HCT116 (cell line): ENCODE data around the gene NPIPB2. TPM values are rescaled to one million over a fixed set of nuclear protein-coding genes. Genes with fewer than 3 reads are reported as not detected.
"Not testable (repeated sequence)": the region's sequence is repeated elsewhere in the genome, so short reads cannot be mapped to it uniquely, and the experiment has no call there.

Experiments
- ATAC-seq: fragments of 200-7000 bp; cut with Tn5 transposase; 2 replicates; pipeline ENCODE4 v1.9.1; 2020; ENCODE audit warnings: mild to moderate bottlenecking, moderate library complexity
- BruUV-seq: library from RNA; stranded (reverse); fragments of 400-500 nt; replicated peaks from 2 replicates; lab custom pipeline; 2021; lab: Mats Ljungman, UMichigan
- CTCF ChIA-PET: fragments of 300-600 bp; sonication (Branson Sonifier 250); formaldehyde crosslinking; loops from one replicate; lab custom pipeline; 2021; ENCODE audit warnings: antibody characterized with exemption; lab: Charles Lee
- POLR2A ChIA-PET: fragments of 300-600, 350-600 bp; sonication (Branson Sonifier 250); formaldehyde crosslinking; loops from one replicate; lab custom pipeline; 2021; ENCODE audit warnings: antibody characterized with exemption; lab: Charles Lee
- RAD21 ChIA-PET, 2 experiments: fragments of 300-600 bp; sonication (Branson Sonifier 250); formaldehyde crosslinking; loops; one replicate each; lab custom pipeline; 2023; ENCODE audit warnings: low total read pairs in 2 of 2; ENCODE audit not compliant: uncharacterized antibody in 2 of 2, unreplicated experiment in 2 of 2, low non-redundant PET in 1 of 2; lab: Charles Lee
- DNase-seq: peaks from one replicate; pipeline ENCODE4 v3.0.0-alpha.2; 2010; ENCODE audit warnings: low read depth, low spot score
- H2AFZ ChIP-seq: fragments of 200-600 bp; shearing (Covaris generic), sonication (generic); 2 replicates; pipeline ENCODE4 v1.6.1; 2017; ENCODE audit warnings: low read depth, mixed run types, mixed read lengths, antibody characterized with exemption, low read length; ENCODE audit not compliant: poor library complexity, severe bottlenecking
- H3K27ac ChIP-seq: 2 replicates; pipeline ENCODE4 v1.5.1; 2012; ENCODE audit warnings: low read depth, low read length
- H3K27me3 ChIP-seq: fragments of 200-600 bp; sonication (generic); 2 replicates; pipeline ENCODE4 v1.6.1; 2016; ENCODE audit warnings: mixed run types, low read length, mixed read lengths; ENCODE audit not compliant: insufficient read depth
- H3K36me3 ChIP-seq, 2 experiments: fragments of 200-500 bp in 1 of 2; fragments of 200-600 bp in 1 of 2; sonication (Bioruptor generic) in 1 of 2; sonication (generic) in 1 of 2; 2 replicates each; pipeline versions ENCODE4 v1.5.1 to v1.6.1; 2014 to 2016; ENCODE audit warnings: low read length in 2 of 2, inconsistent platforms in 1 of 2, mixed read lengths in 1 of 2, mixed run types in 1 of 2; ENCODE audit not compliant: insufficient read depth in 2 of 2, control insufficient read depth in 1 of 2
- H3K4me1 ChIP-seq, 2 experiments: fragments of 200-600 bp in 1 of 2; sonication (generic) in 1 of 2; 2 replicates each; pipeline versions ENCODE4 v1.5.1 to v1.6.1; 2012 to 2017; ENCODE audit warnings: low read length in 2 of 2, inconsistent platforms in 1 of 2, mild to moderate bottlenecking in 1 of 2, mixed read lengths in 1 of 2, mixed run types in 1 of 2, moderate library complexity in 1 of 2; ENCODE audit not compliant: insufficient read depth in 2 of 2, control insufficient read depth in 1 of 2
- H3K4me2 ChIP-seq: fragments of 200-600 bp; sonication (generic); 2 replicates; pipeline ENCODE4 v1.6.1; 2017; ENCODE audit warnings: mixed run types, low read length, mixed read lengths
- H3K4me3 ChIP-seq, 2 experiments: fragments of 200-600 bp in 1 of 2; sonication (generic) in 1 of 2; replicated peaks in 1 of 2; 2 replicates each; pipeline ENCODE4 v1.5.1; 2011 to 2016; ENCODE audit warnings: low read length in 2 of 2, control low read depth in 1 of 2, low read depth in 1 of 2, mild to moderate bottlenecking in 1 of 2, mixed read lengths in 1 of 2, mixed run types in 1 of 2
- H3K79me2 ChIP-seq: fragments of 200-600 bp; sonication (generic); 2 replicates; pipeline ENCODE4 v1.6.1; 2017; ENCODE audit warnings: mild to moderate bottlenecking, mixed run types, low read length, moderate library complexity, mixed read lengths; ENCODE audit not compliant: insufficient read depth
- H3K9ac ChIP-seq: fragments of 200-600 bp; sonication (generic); 2 replicates; pipeline ENCODE4 v1.6.1; 2016; ENCODE audit warnings: low read length, mixed read lengths
- H3K9me2 ChIP-seq: fragments of 200-600 bp; sonication (generic), shearing (Covaris generic); 2 replicates; pipeline ENCODE4 v1.6.1; 2017; ENCODE audit warnings: mixed run types, mild to moderate bottlenecking, moderate library complexity; ENCODE audit not compliant: insufficient read depth
- H3K9me3 ChIP-seq, 2 experiments: fragments of 200-500 bp in 1 of 2; fragments of 200-600 bp in 1 of 2; sonication (Bioruptor generic) in 1 of 2; sonication (generic) in 1 of 2; 2 replicates each; pipeline ENCODE4 v1.6.1; 2014 to 2017; ENCODE audit warnings: low read length in 2 of 2, mixed read lengths in 2 of 2, inconsistent platforms in 1 of 2, low read depth in 1 of 2, mild to moderate bottlenecking in 1 of 2, mixed run types in 1 of 2, moderate library complexity in 1 of 2; ENCODE audit not compliant: control insufficient read depth in 1 of 2, insufficient read depth in 1 of 2
- H4K20me1 ChIP-seq: fragments of 200-600 bp; sonication (generic), shearing (Covaris generic); 2 replicates; pipeline ENCODE4 v1.6.1; 2017; ENCODE audit warnings: mixed run types, mild to moderate bottlenecking, moderate library complexity; ENCODE audit not compliant: insufficient read depth
- CEBPB ChIP-seq: IDR thresholded peaks from 2 replicates; pipeline ENCODE4 v1.6.1; 2012; ENCODE audit warnings: low read depth
- EGR1 ChIP-seq: IDR thresholded peaks from 2 replicates; pipeline ENCODE4 v1.6.1; 2012; ENCODE audit warnings: low read depth
- ELF1 ChIP-seq: IDR thresholded peaks from 2 replicates; pipeline ENCODE4 v1.6.1; 2012; ENCODE audit warnings: low read depth, borderline replicate concordance
- EZH2 ChIP-seq: fragments of 200-600 bp; sonication (generic); IDR thresholded peaks from 2 replicates; pipeline ENCODE4 v1.6.1; 2017; ENCODE audit warnings: antibody characterized with exemption, mixed run types
- EZH2phosphoT487 ChIP-seq: fragments of 200-600 bp; IDR thresholded peaks from 2 replicates; pipeline ENCODE4 v1.6.1; 2018; ENCODE audit warnings: antibody characterized with exemption, borderline replicate concordance
- FOSL1 ChIP-seq: IDR thresholded peaks from 2 replicates; pipeline ENCODE4 v1.6.1; 2012; ENCODE audit warnings: low read depth
- POLR2AphosphoS5 ChIP-seq: IDR thresholded peaks from 2 replicates; pipeline ENCODE4 v1.6.1; 2011; ENCODE audit warnings: mild to moderate bottlenecking, low read depth, low read length, moderate library complexity
- RAD21 ChIP-seq: IDR thresholded peaks from 2 replicates; pipeline ENCODE4 v1.6.1; 2012; ENCODE audit warnings: low read depth, mild to moderate bottlenecking
- REST ChIP-seq: IDR thresholded peaks from 2 replicates; pipeline ENCODE4 v1.6.1; 2012; ENCODE audit warnings: low read depth
- SP1 ChIP-seq: IDR thresholded peaks from 2 replicates; pipeline ENCODE4 v1.6.1; 2012; ENCODE audit warnings: low read depth
- SRF ChIP-seq: IDR thresholded peaks from 2 replicates; pipeline ENCODE4 v1.6.1; 2012; ENCODE audit warnings: low read depth
- TCF7L2 ChIP-seq: IDR thresholded peaks from 2 replicates; pipeline ENCODE4 v1.7.0; 2011; ENCODE audit warnings: borderline replicate concordance, inconsistent platforms; ENCODE audit not compliant: insufficient read depth, insufficient read length; ENCODE audit errors: extremely low read depth
- YY1 ChIP-seq: IDR thresholded peaks from 2 replicates; pipeline ENCODE4 v1.6.1; 2011; ENCODE audit warnings: low read length, low read depth, moderate library complexity, mild to moderate bottlenecking; ENCODE audit not compliant: insufficient replicate concordance; ENCODE audit errors: extremely low read depth
- ZBTB33 ChIP-seq: IDR thresholded peaks from 2 replicates; pipeline ENCODE4 v1.6.1; 2011; ENCODE audit warnings: mild to moderate bottlenecking, low read length, moderate library complexity; ENCODE audit not compliant: insufficient replicate concordance; ENCODE audit errors: extremely low read depth
- intact Hi-C: fragments of 100-400 bp; cut with micrococcal nuclease; formaldehyde crosslinking; loops from 2 replicates; pipeline ENCODE4 v1.10.0; 2022
- total RNA-seq: library from RNA; stranded (reverse); gene quantifications from one replicate; pipeline ENCODE4 v1.2.1, GENCODE V29; 2021; ENCODE audit not compliant: unreplicated experiment

NPIPB2 gene
- total RNA-seq, 1 experiment from 2014 or later = 10.7 TPM

DNA sequence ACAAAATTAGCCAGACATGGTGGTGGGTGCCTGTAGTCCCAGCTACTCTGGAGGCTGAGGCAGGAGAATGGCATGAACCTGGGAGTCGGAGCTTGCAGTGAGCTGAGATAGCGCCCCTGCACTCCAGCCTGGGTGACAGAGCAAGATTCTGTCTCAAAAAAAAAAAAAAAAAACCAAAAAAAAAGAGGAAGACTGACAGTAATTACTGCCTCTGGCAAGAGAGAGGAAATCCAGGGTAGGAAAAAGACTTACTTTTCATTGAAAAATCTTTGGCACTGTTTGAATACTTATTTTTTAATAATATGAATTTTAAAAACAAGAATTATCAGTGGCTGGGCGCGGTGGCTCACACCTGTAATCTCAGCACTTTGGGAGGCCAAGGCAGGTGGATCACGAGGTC lies 20.6 kb upstream of the NPIPB2 start:
- H3K9me3 ChIP-seq, POLR2A ChIA-PET, ATAC-seq, H3K36me3 ChIP-seq, H3K4me1 ChIP-seq, H3K4me3 ChIP-seq, BruUV-seq, DNase-seq, H2AFZ ChIP-seq, H3K27me3 ChIP-seq, intact Hi-C loops, H3K27ac ChIP-seq, RAD21 ChIA-PET, H3K9me2 ChIP-seq, H4K20me1 ChIP-seq, CTCF ChIA-PET, H3K79me2 ChIP-seq, H3K9ac ChIP-seq, H3K4me2 ChIP-seq: not testable (repeated sequence)

- no peak overlapping the region for H3K9ac ChIP-seq
- BruUV-seq = no TSS peak
- H3K27ac ChIP-seq = no peak overlapping the region
- no peak overlapping the region for H2AFZ ChIP-seq
- H4K20me1 ChIP-seq = no peaks in the 10 kb centered on the region
- ChIA-PET RAD21 (no interaction called here), CTCF (interaction anchor here (1.2 kb wide), 1 partner anchor 110 kb away, joined by 3 read pairs; no protein-coding TSS in a partner anchor), POLR2A (no interaction called here)
- intact Hi-C loops = no loop called here
- no peak for DNase-seq
- no peak overlapping the region for H3K4me3 ChIP-seq
- H3K4me2 ChIP-seq = no peak overlapping the region
- no peaks in the 10 kb centered on the region for H3K9me2 ChIP-seq
- H3K27me3 ChIP-seq = no peaks in the 10 kb centered on the region
- no peaks in the 10 kb centered on the region for H3K79me2 ChIP-seq
- H3K9me3 ChIP-seq = no peaks in the 10 kb centered on the region
- peaks cover 0 to 5% of the 10 kb centered on the region in 2 experiments; a peak in 2 of 4 replicates for H3K4me1 ChIP-seq
- H3K36me3 ChIP-seq = no peaks in the 10 kb centered on the region
- ATAC-seq = no peak
- TF ChIP-seq YY1 (no peak), FOSL1 (no peak), TCF7L2 (no peak), ZBTB33 (no peak), RAD21 (no peak), CEBPB (no peak), SP1 (no peak), EZH2phosphoT487 (no peak), REST (no peak), SRF (no peak), POLR2AphosphoS5 (no peak), EZH2 (no peak), EGR1 (no peak), ELF1 (no peak)
Observed at GRCh38 chr16:11957591-11958395, 15.9 kb upstream of the NPIPB2 start.
